Choroid plexus epithelial cell (primary cell): Measurements from ENCODE around the gene LZIC.
"Not testable (repeated sequence)": the region's sequence is repeated elsewhere in the genome, so short reads cannot be mapped to it uniquely, and the experiment has no call there.

Experiments
- DNase-seq: peaks from one replicate; pipeline ENCODE4 v3.0.0-alpha.2; 2010; ENCODE audit warnings: low read depth
- H3K4me3 ChIP-seq: 2 replicates; pipeline ENCODE4 v1.5.1; 2011; ENCODE audit warnings: low read depth, mild to moderate bottlenecking, control low read depth, low read length, moderate library complexity
- CTCF ChIP-seq: conservative IDR thresholded peaks from 2 replicates; pipeline ENCODE4 v1.5.1; 2011; ENCODE audit warnings: low read depth, mild to moderate bottlenecking, control low read depth, inconsistent platforms, low read length, moderate library complexity

The LZIC gene

GRCh38 chr1:9927259-9927658 is 15.9 kb downstream of the LZIC start:
- DNase-seq = no peak
- no peak overlapping the region for H3K4me3 ChIP-seq
- TF ChIP-seq CTCF = no peak

- H3K4me3 ChIP-seq = no peak overlapping the region
- TF ChIP-seq CTCF = no peak
- DNase-seq = peak; percentile 72
Measured at GRCh38 chr1:9922342-9922741, 20.8 kb downstream of the LZIC start.

GRCh38 chr1:9920606-9921005 is 22.6 kb downstream of the LZIC start:
- TF ChIP-seq CTCF = no peak
- H3K4me3 ChIP-seq = no peak overlapping the region
- DNase-seq = no peak

- no peak for TF ChIP-seq CTCF
- no peak overlapping the region for H3K4me3 ChIP-seq
- DNase-seq = no peak
Measured at GRCh38 chr1:9917901-9918300, 25.3 kb downstream of the LZIC start.

GRCh38 chr1:9917495-9917894 is 25.7 kb downstream of the LZIC start:
- not testable (repeated sequence) for H3K4me3 ChIP-seq

GRCh38 chr1:9916452-9916851 is 26.7 kb downstream of the LZIC start:
- TF ChIP-seq CTCF = no peak
- no peak overlapping the region for H3K4me3 ChIP-seq
- DNase-seq = no peak

More at GRCh38 chr1:9917495-9917894, 25.7 kb downstream of the LZIC start:
- not testable (repeated sequence) for DNase-seq

GRCh38 chr1:9914610-9914937 is 28.6 kb downstream of the LZIC start:
- no peak overlapping the region for H3K4me3 ChIP-seq
- TF ChIP-seq CTCF = no peak
- DNase-seq = no peak
